Renal pelvis (tissue), 4 donors: ENCODE results near the gene LYRM9. TPM values are rescaled to one million over a fixed set of nuclear protein-coding genes. Genes with fewer than 3 reads are reported as not detected.
"Not testable (repeated sequence)": the region's sequence is repeated elsewhere in the genome, so short reads cannot be mapped to it uniquely, and the experiment has no call there.

Source experiments
- DNase-seq: peaks from one replicate; pipeline ENCODE4 v3.0.0-alpha.2; 2013
- polyA plus RNA-seq, 3 donors: library from polyadenylated mRNA; unstranded; fragments of 120-200 nt; gene quantifications; one replicate each; pipeline ENCODE4 v1.2.1, GENCODE V29; 2013; ENCODE audit not compliant: insufficient read length in 3 of 3

Gene LYRM9
- polyA plus RNA-seq, 3 donors: 22.4 to 30.3 (median 25.4) TPM

- no peak for DNase-seq
Measured at GRCh38 chr17:27846042-27846655, 47.0 kb downstream of the LYRM9 start.

GRCh38 chr17:27845264-27846041 is 47.7 kb downstream of the LYRM9 start:
- DNase-seq: no peak

- no peak for DNase-seq
Measured at GRCh38 chr17:27840688-27841087, 52.5 kb downstream of the LYRM9 start.

DNA sequence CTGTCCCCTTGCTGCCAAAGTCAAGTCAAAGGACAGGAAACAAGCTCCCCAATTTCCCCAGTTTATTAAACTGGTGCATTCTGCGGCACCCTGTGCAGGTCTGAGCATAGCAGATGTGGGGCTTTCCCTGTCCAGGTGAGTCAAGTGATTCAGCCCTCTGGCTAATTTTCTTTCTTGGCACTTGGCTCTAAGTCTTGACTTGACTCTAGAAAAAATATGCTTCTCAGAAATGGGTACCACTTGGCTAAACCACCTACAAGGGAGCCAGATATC is 52.8 kb downstream of the LYRM9 start:
- DNase-seq: not testable (repeated sequence)

- DNase-seq: not testable (repeated sequence)
Measured at GRCh38 chr17:27839571-27840405, 53.4 kb downstream of the LYRM9 start.

DNA sequence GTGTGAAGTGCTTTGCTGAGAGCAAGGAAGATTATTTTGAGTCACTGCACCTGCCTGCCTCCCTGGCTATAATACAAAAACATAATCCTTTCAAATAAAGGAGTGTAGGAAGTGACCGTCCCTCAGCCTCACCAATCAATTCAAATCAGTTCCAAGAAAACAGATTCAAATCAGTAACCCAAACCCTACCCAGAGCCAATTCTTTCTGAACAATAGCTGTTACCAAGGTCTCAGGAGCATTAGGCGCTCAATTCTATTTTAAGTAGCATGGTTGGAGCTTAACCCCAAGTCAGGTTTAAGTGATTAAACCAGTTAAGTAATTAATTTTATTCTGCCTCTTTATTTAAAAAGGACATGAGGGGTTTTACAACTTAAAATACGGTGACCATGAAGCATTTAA is 54.6 kb downstream of the LYRM9 start:
- DNase-seq: not testable (repeated sequence)

DNA sequence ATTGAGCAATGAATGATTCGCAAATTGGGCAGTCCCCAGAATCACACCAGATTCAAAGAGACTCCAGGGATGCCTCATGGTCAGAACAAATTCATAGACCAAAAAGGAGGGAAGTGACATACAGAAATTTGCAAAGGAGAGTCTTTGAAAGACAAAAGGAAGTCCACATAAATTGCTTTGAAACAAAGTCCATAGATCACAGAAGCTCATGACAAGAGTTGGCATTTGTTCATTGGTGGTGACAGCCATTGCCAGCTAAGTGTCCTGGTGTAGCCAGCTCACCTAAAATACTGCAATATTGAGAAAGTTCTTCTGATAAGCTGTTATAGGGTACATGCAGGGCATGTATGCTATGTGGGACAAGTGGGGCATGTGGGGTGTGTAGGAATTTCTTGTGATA is 55.4 kb downstream of the LYRM9 start:
- DNase-seq: not testable (repeated sequence)

- no peak for DNase-seq
Measured at GRCh38 chr17:27836651-27837050, 56.5 kb downstream of the LYRM9 start.

DNA sequence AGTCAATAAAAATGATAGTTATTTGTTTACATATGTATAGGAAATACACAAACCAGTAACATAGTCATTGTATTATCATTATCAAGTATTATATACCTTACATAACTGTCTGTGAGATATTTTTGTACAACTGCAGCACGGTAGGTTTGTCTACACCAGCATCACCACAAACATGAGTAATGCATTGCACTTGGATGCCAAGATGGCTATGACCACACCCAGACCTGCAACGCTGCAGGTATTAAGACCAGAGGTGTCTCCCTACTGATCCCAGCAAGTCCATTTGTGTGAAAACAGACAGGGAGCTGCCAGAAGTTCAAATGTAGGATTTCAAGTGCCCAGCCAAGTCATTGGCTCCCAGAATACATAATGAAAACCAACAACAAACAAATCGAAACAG is 58.6 kb downstream of the LYRM9 start:
- no peak for DNase-seq

DNA sequence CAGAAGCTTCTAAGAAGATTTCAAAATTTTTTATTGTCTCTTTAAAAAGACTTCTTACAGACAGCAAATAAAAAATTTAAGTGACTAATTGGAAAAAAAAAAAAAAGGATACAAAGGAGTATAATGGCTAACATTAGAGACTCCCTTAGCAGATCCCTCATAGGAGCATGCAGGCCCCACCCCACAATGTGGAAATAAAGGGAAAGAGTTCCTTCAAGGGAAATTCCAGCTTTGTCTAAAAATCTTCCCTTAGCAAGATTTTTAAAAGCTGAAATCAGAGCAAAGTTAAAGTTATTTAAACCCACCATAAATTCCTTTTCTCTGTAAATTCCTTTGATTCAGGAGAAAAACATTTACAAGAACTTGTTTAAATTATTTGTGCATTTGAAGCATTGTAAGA is 60.3 kb downstream of the LYRM9 start:
- no peak for DNase-seq

DNA sequence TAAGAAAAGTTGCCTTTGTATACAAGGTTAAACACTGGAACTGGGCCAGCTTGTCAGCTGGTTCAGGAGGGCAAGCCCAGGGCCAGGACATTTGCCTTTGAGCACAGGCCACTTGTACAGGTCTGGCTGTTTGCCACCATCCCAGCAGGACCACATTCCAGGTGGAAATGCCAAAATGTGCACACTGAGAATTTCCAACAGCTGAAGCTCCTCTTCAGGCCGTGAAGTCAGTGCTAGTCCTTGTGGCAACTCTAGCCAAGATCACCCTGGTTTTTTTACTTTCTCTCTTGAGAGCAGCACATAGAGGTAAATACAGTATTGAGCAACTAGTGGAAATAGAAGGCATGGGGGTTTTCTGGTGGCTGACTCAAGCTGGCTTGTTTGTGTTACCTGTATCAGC is 63.3 kb downstream of the LYRM9 start:
- not testable (repeated sequence) for DNase-seq

GRCh38 chr17:27829143-27829711 is 63.9 kb downstream of the LYRM9 start:
- not testable (repeated sequence) for DNase-seq

Other genes starting within 250 kb of the LYRM9 start
- 1 to 10 TPM; 2.0 to 2.5 (median 2.2) TPM for gene NOS2, start 92.8 kb downstream of the LYRM9 start, polyA plus RNA-seq
- 10 to 100 TPM; 43.3 to 53.9 (median 49.2) TPM for gene NLK, start 149.3 kb upstream of the LYRM9 start, polyA plus RNA-seq